Hepatocyte (in vitro differentiated cells): ENCODE data around the gene PRKAR1A. TPM values are rescaled to one million over a fixed set of nuclear protein-coding genes. Genes with fewer than 3 reads are reported as not detected.

ENCODE experiments used
- DNase-seq: peaks from one replicate; pipeline ENCODE4 v3.0.0-alpha.2; 2016; ENCODE audit warnings: low spot score
- H2AFZ ChIP-seq: fragments of 200-600 bp; sonication (generic); 2 replicates; pipeline ENCODE4 v1.6.0; 2016; ENCODE audit warnings: antibody characterized with exemption, mild to moderate bottlenecking
- H3K27ac ChIP-seq: fragments of 200-600 bp; sonication (generic); 2 replicates; pipeline ENCODE4 v1.5.1; 2016; ENCODE audit warnings: mild to moderate bottlenecking
- H3K27me3 ChIP-seq: fragments of 200-600 bp; sonication (generic); 2 replicates; pipeline ENCODE4 v1.6.1; 2016
- H3K36me3 ChIP-seq: fragments of 200-600 bp; sonication (generic); replicated peaks from 2 replicates; pipeline ENCODE4 v1.5.1; 2016; ENCODE audit warnings: low read depth; ENCODE audit not compliant: insufficient read depth
- H3K4me1 ChIP-seq: fragments of 200-600 bp; sonication (generic); 2 replicates; pipeline ENCODE4 v1.5.1; 2016; ENCODE audit warnings: mild to moderate bottlenecking, moderate library complexity; ENCODE audit not compliant: insufficient read depth
- H3K4me2 ChIP-seq: fragments of 200-600 bp; sonication (generic); 2 replicates; pipeline ENCODE4 v1.6.0; 2016
- H3K4me3 ChIP-seq: fragments of 200-600 bp; sonication (generic); 2 replicates; pipeline ENCODE4 v1.5.1; 2016; ENCODE audit warnings: mild to moderate bottlenecking
- H3K79me2 ChIP-seq: fragments of 200-600 bp; sonication (generic); 2 replicates; pipeline ENCODE4 v1.6.0; 2017; ENCODE audit warnings: mild to moderate bottlenecking
- H3K9me2 ChIP-seq: fragments of 200-600 bp; sonication (generic); replicated peaks from 2 replicates; pipeline ENCODE4 v1.6.0; 2017; ENCODE audit warnings: mild to moderate bottlenecking; ENCODE audit not compliant: insufficient read depth
- H3K9me3 ChIP-seq: fragments of 200-600 bp; sonication (generic); 2 replicates; pipeline ENCODE4 v1.5.1; 2016; ENCODE audit warnings: low read depth, mild to moderate bottlenecking
- H4K20me1 ChIP-seq: fragments of 200-600 bp; sonication (generic); 2 replicates; pipeline ENCODE4 v1.6.0; 2016; ENCODE audit warnings: mild to moderate bottlenecking; ENCODE audit not compliant: insufficient read depth, poor library complexity, severe bottlenecking
- CTCF ChIP-seq: fragments of 200-600 bp; sonication (generic); IDR thresholded peaks from 2 replicates; pipeline ENCODE4 v1.5.1; 2016; ENCODE audit warnings: antibody characterized with exemption, mild to moderate bottlenecking; ENCODE audit not compliant: poor library complexity
- EZH2 ChIP-seq: fragments of 200-600 bp; sonication (generic); IDR thresholded peaks from 2 replicates; pipeline ENCODE4 v1.6.1; 2016; ENCODE audit warnings: antibody characterized with exemption, mild to moderate bottlenecking, borderline replicate concordance
- EZH2phosphoT487 ChIP-seq: fragments of 200-600 bp; sonication (generic); IDR thresholded peaks from one replicate; pipeline ENCODE4 v1.6.1; 2018; ENCODE audit warnings: antibody characterized with exemption, mild to moderate bottlenecking, low read depth, moderate library complexity; ENCODE audit not compliant: unreplicated experiment, severe bottlenecking
- WGBS: methylation state at CpG from one replicate; pipeline ENCODE4 v1.1.6; 2016; ENCODE audit warnings: low lambda C conversion rate; ENCODE audit errors: missing lambda C conversion rate; 5-methylcytosine and 5-hydroxymethylcytosine counted together
- polyA plus RNA-seq: library from polyadenylated mRNA; unstranded; fragments of >200 nt; fragmentation: Nextera tagmentation; extraction: Ambion mirVana; gene quantifications from 2 replicates; pipeline ENCODE4 v1.2.1, GENCODE V29; 2016
- total RNA-seq: library from RNA; depleted of rRNA; stranded (reverse); fragments of >200 nt; gene quantifications from 2 replicates; pipeline ENCODE4 v1.2.3, GENCODE V29; 2014

The PRKAR1A gene
- 253 and 270 TPM in 2 replicates for total RNA-seq
- polyA plus RNA-seq = 182 TPM in 2 replicates

DNA sequence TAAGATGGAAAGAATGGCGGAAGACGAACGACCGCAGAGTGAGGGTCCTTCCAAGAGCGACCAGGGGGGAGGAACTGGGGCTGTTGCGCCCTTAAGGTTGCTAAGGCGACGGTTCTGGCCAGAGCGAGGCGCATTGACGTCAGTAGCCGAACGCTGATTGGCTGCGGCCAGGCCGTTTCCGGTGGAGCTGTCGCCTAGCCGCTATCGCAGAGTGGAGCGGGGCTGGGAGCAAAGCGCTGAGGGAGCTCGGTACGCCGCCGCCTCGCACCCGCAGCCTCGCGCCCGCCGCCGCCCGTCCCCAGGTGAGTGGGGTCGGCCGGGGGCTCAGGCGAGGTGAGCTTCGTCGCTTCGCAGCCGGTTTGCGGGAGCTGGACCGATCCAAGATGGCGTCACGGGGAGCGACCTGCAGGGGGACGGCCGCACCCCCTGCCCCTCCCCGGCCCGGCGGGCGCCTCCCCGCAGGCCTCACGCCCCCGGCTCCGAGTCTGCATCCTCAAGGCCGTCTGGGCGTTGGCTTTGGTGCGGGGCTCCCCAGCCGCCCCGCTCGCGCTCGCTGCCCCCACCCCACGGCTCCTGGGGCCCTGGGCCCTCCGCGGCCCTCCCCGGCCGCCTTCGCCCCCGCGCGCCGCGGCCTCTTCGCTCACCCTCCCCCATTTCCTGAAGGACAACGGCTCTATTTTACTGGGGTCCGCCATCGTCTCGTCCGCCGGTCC lies at the start of gene PRKAR1A:
TSS of gene PRKAR1A (plus strand) at position 184 of the 713 bp plus-strand sequence. CDS start 2,970 bp downstream, outside the sequence.
- Histone ChIP-seq H3K9me3 (no peaks in the 10 kb centered on the region), H3K27me3 (no peaks in the 10 kb centered on the region), H4K20me1 (peaks cover 38% of the 10 kb centered on the region), H3K4me1 (peaks cover 27% of the 10 kb centered on the region), H3K4me3 (peak within 1 kb of the TSS; percentile 71), H2AFZ (peak within 1 kb of the TSS; percentile 58), H3K27ac (peak within 1 kb of the TSS; percentile 100), H3K79me2 (peaks cover 48% of the 10 kb centered on the region), H3K4me2 (peak within 1 kb of the TSS; percentile 84), H3K36me3 (no peaks in the 10 kb centered on the region), H3K9me2 (no peaks in the 10 kb centered on the region)
- TF ChIP-seq EZH2 (no peak), EZH2phosphoT487 (no peak), CTCF (no peak)
- peak; percentile 97 for DNase-seq
- 1% methylated on average over 42 of the region's 81 CpGs for WGBS

DNA sequence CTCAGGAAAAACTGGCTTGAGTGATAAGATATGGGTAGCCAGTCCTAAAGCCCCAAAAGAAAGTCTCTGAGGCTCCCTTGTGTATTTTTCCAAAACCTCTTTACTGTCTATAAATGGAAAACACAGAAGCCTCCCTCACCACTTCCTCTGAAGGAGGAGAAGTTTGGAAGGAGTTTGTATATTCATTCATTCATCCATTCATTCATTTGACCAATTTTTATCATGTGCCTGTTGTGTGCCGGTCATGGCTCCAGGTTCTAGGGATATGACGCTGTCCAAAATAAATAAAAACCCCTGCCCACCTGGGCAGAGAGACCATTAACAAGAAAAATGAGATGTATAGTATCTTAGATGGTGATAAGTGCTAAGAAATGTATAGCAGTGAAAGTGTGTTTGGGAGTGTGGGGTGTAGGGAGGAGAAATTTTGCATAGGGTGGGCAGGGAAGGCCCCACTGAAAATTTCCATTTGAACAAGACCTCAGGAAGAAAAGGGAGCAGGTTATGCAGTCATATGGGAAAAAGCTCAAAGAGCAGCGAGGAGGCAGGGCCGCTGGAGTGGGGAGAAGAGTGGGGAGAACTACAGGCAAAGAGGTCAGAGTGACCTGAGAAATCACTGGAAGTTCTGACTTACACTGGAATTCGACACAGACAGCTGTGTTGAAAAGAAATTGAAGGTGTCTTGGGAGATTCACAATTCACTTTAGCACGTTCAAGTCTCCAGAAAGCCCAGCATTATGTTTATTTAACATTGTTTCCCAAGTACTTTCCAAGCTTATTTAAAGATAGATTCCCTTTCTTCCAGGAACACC lies 48.8 kb upstream of the PRKAR1A start:
- Histone ChIP-seq H3K79me2 (no peaks in the 10 kb centered on the region), H3K4me2 (no peak overlapping the region), H3K27ac (no peak overlapping the region), H3K36me3 (no peaks in the 10 kb centered on the region), H3K27me3 (no peaks in the 10 kb centered on the region), H4K20me1 (no peaks in the 10 kb centered on the region), H3K9me3 (no peaks in the 10 kb centered on the region), H3K4me1 (no peaks in the 10 kb centered on the region), H3K4me3 (no peak overlapping the region), H3K9me2 (no peaks in the 10 kb centered on the region), H2AFZ (no peak overlapping the region)
- WGBS = 64% methylated on average over 6 of the region's 6 CpGs
- TF ChIP-seq EZH2phosphoT487 (no peak), CTCF (no peak)
- DNase-seq = no peak

- DNase-seq = no peak
- H3K79me2 ChIP-seq = no peaks in the 10 kb centered on the region
- no peaks in the 10 kb centered on the region for H3K9me2 ChIP-seq
- H3K4me3 ChIP-seq = no peak overlapping the region
- H3K9me3 ChIP-seq = no peaks in the 10 kb centered on the region
- H3K27ac ChIP-seq = peak overlapping the region; percentile 57
- H3K36me3 ChIP-seq = no peaks in the 10 kb centered on the region
- TF ChIP-seq CTCF (no peak), EZH2phosphoT487 (no peak), EZH2 (no peak)
- no peaks in the 10 kb centered on the region for H3K27me3 ChIP-seq
- WGBS = 51% methylated on average over 5 of the region's 5 CpGs
- H4K20me1 ChIP-seq = no peaks in the 10 kb centered on the region
- no peak overlapping the region for H3K4me2 ChIP-seq
- H2AFZ ChIP-seq = no peak overlapping the region
- no peaks in the 10 kb centered on the region for H3K4me1 ChIP-seq
Observed at GRCh38 chr17:68468334-68468733, 43.9 kb upstream of the PRKAR1A start.
